C4-2B (cell line): ENCODE measurements around the gene EIF3C.
"Not testable (repeated sequence)": the region's sequence is repeated elsewhere in the genome, so short reads cannot be mapped to it uniquely, and the experiment has no call there.

Source experiments
- H3K27ac ChIP-seq: fragments of 450-650 bp; 2 replicates; pipeline ENCODE4 v1.5.1; 2017

Gene EIF3C

GRCh38 chr16:28749997-28750465 is 38.8 kb downstream of the EIF3C start:
- not testable (repeated sequence) for H3K27ac ChIP-seq

GRCh38 chr16:28750469-28751067 is 39.3 kb downstream of the EIF3C start:
- not testable (repeated sequence) for H3K27ac ChIP-seq

GRCh38 chr16:28751487-28751886 is 40.2 kb downstream of the EIF3C start, which contains the start of gene NPIPB9:
Gene NPIPB9 (plus strand): TSS chr16:28751787.
- not testable (repeated sequence) for H3K27ac ChIP-seq

- H3K27ac ChIP-seq: not testable (repeated sequence)
These were observed 70.4 kb downstream of the EIF3C start for GRCh38 chr16:28781697-28782096.

- H3K27ac ChIP-seq: not testable (repeated sequence)
These were observed 71.1 kb downstream of the EIF3C start for GRCh38 chr16:28782357-28782756.
